Measurements from ENCODE around the gene PGM5. TPM values are rescaled to one million over a fixed set of nuclear protein-coding genes. Genes with fewer than 3 reads are reported as not detected.

Gene PGM5
- total RNA-seq, 2 experiments from 2014 or later, result not detected

- BruUV-seq (replicated peaks), result no TSS peak
Observed at GRCh38 chr9:68470067-68470466, 113.7 kb downstream of the PGM5 start.

GRCh38 chr9:68470634-68471033 is 114.2 kb downstream of the PGM5 start:
- no peak overlapping the region for H3K27ac ChIP-seq (ENCODE audit: low read depth, low read length, poor library complexity, severe bottlenecking)
- H4K20me1 ChIP-seq (ENCODE audit: insufficient read depth, low read length), result no peaks in the 10 kb centered on the region
- no peaks in the 10 kb centered on the region for H3K9me2 ChIP-seq (ENCODE audit: insufficient read depth, low read length)
- ChIA-PET CTCF (ENCODE audit: unreplicated experiment) (no interaction called here), POLR2A (no interaction called here)
- no peak overlapping the region for H3K4me3 ChIP-seq (ENCODE audit: low read depth, low read length, poor library complexity, severe bottlenecking)
- intact Hi-C loops (cut with micrococcal nuclease; ENCODE audit: unreplicated experiment), result loop anchor here (2.0 kb wide), 1 partner anchor 18 kb away; no protein-coding TSS in a partner anchor
- no peak overlapping the region for H3K4me2 ChIP-seq (ENCODE audit: low read length)
- H3K79me2 ChIP-seq (ENCODE audit: insufficient read depth, low read depth, low read length), result no peaks in the 10 kb centered on the region
- BruUV-seq (replicated peaks), result no TSS peak
- DNase-seq (ENCODE audit: low spot score), result no peak
- H3K9me3 ChIP-seq (ENCODE audit: low read length), result no peaks in the 10 kb centered on the region
- H3K36me3 ChIP-seq (ENCODE audit: insufficient read depth, low read length), result no peaks in the 10 kb centered on the region
- no peaks in the 10 kb centered on the region for H3K4me1 ChIP-seq (ENCODE audit: insufficient read depth, low read length, poor library complexity, severe bottlenecking)
- H2AFZ ChIP-seq (ENCODE audit: low read length), result no peak overlapping the region
- TF ChIP-seq CTCF (conservative IDR thresholded peaks at IDR 0.05; ENCODE audit: low read length) (no peak), EZH2phosphoT487 (IDR thresholded peaks at IDR 0.05; ENCODE audit: borderline replicate concordance, low read depth, low read length) (no peak)

More at GRCh38 chr9:68470067-68470466, 113.7 kb downstream of the PGM5 start:
- ChIA-PET POLR2A (no interaction called here), CTCF (ENCODE audit: unreplicated experiment) (no interaction called here)
- Histone ChIP-seq H4K20me1 (ENCODE audit: insufficient read depth, low read length) (no peaks in the 10 kb centered on the region), H3K9me2 (ENCODE audit: insufficient read depth, low read length) (no peaks in the 10 kb centered on the region), H3K4me1 (ENCODE audit: insufficient read depth, low read length, poor library complexity, severe bottlenecking) (no peaks in the 10 kb centered on the region), H3K4me2 (ENCODE audit: low read length) (no peak overlapping the region), H3K9me3 (ENCODE audit: low read length) (no peaks in the 10 kb centered on the region), H3K4me3 (ENCODE audit: low read depth, low read length, poor library complexity, severe bottlenecking) (no peak overlapping the region), H3K36me3 (ENCODE audit: insufficient read depth, low read length) (no peaks in the 10 kb centered on the region), H3K79me2 (ENCODE audit: insufficient read depth, low read depth, low read length) (no peaks in the 10 kb centered on the region), H2AFZ (ENCODE audit: low read length) (no peak overlapping the region), H3K27ac (ENCODE audit: low read depth, low read length, poor library complexity, severe bottlenecking) (no peak overlapping the region)
- no peak for TF ChIP-seq CTCF (conservative IDR thresholded peaks at IDR 0.05; ENCODE audit: low read length)
- no peak for TF ChIP-seq EZH2phosphoT487 (IDR thresholded peaks at IDR 0.05; ENCODE audit: borderline replicate concordance, low read depth, low read length)
- DNase-seq (ENCODE audit: low spot score), result no peak
- intact Hi-C loops (cut with micrococcal nuclease; ENCODE audit: unreplicated experiment), result loop anchor here (2.0 kb wide), 1 partner anchor 17 kb away; no protein-coding TSS in a partner anchor

GRCh38 chr9:68472119-68472518 is 115.7 kb downstream of the PGM5 start:
- CTCF ChIA-PET (ENCODE audit: unreplicated experiment), result no interaction called here
- H3K4me1 ChIP-seq (ENCODE audit: insufficient read depth, low read length, poor library complexity, severe bottlenecking), result no peaks in the 10 kb centered on the region
- H3K9me2 ChIP-seq (ENCODE audit: insufficient read depth, low read length), result no peaks in the 10 kb centered on the region
- no peaks in the 10 kb centered on the region for H3K79me2 ChIP-seq (ENCODE audit: insufficient read depth, low read depth, low read length)
- no peak overlapping the region for H3K27ac ChIP-seq (ENCODE audit: low read depth, low read length, poor library complexity, severe bottlenecking)
- BruUV-seq (replicated peaks), result no TSS peak
- no peak overlapping the region for H2AFZ ChIP-seq (ENCODE audit: low read length)
- no peaks in the 10 kb centered on the region for H4K20me1 ChIP-seq (ENCODE audit: insufficient read depth, low read length)
- no peak overlapping the region for H3K4me2 ChIP-seq (ENCODE audit: low read length)
- no peaks in the 10 kb centered on the region for H3K36me3 ChIP-seq (ENCODE audit: insufficient read depth, low read length)
- TF ChIP-seq CTCF (conservative IDR thresholded peaks at IDR 0.05; ENCODE audit: low read length) (no peak), EZH2phosphoT487 (IDR thresholded peaks at IDR 0.05; ENCODE audit: borderline replicate concordance, low read depth, low read length) (no peak)
- POLR2A ChIA-PET, result no interaction called here
- intact Hi-C loops (cut with micrococcal nuclease; ENCODE audit: unreplicated experiment), result no loop called here
- no peak for DNase-seq (ENCODE audit: low spot score)
- no peak overlapping the region for H3K4me3 ChIP-seq (ENCODE audit: low read depth, low read length, poor library complexity, severe bottlenecking)
- no peaks in the 10 kb centered on the region for H3K9me3 ChIP-seq (ENCODE audit: low read length)
